A673 (cell line): ENCODE measurements around the gene RELN. TPM values are rescaled to one million over a fixed set of nuclear protein-coding genes. Genes with fewer than 3 reads are reported as not detected.
A peak's percentile ranks its signal among the peaks of the same experiment; 100 is the strongest.

Experiments used
- BruUV-seq: library from RNA; stranded (reverse); fragments of 400-500 nt; replicated peaks from 2 replicates; lab custom pipeline; 2021; lab: Mats Ljungman, UMichigan
- CTCF ChIA-PET: fragments of 300-600 bp; sonication (Branson Sonifier 250); formaldehyde crosslinking; loops from one replicate; lab custom pipeline; 2022; ENCODE audit warnings: antibody characterized with exemption; lab: Charles Lee
- POLR2A ChIA-PET: fragments of 300-600 bp; sonication (Branson Sonifier 250); formaldehyde crosslinking; loops from one replicate; lab custom pipeline; 2022; ENCODE audit warnings: antibody characterized with exemption; ENCODE audit not compliant: low non-redundant PET; lab: Charles Lee
- DNase-seq: peaks from one replicate; pipeline ENCODE4 v3.0.0-alpha.2; 2015; ENCODE audit warnings: low spot score
- H3K27ac ChIP-seq: fragments of 200-600 bp; sonication (generic); 2 replicates; pipeline ENCODE4 v1.5.1; 2016; ENCODE audit warnings: mixed run types, low read depth, mild to moderate bottlenecking, mixed read lengths, antibody characterized with exemption, low read length; ENCODE audit not compliant: poor library complexity, severe bottlenecking
- H3K27me3 ChIP-seq: fragments of 200-600 bp; sonication (generic); replicated peaks from 2 replicates; pipeline ENCODE4 v1.6.1; 2017; ENCODE audit warnings: mixed run types, low read depth, mild to moderate bottlenecking, mixed read lengths, antibody characterized with exemption, low read length; ENCODE audit not compliant: insufficient read depth, poor library complexity
- H3K36me3 ChIP-seq: fragments of 200-600 bp; sonication (generic); 2 replicates; pipeline ENCODE4 v1.6.1; 2016; ENCODE audit warnings: mixed run types, mild to moderate bottlenecking, mixed read lengths, antibody characterized with exemption, low read length; ENCODE audit not compliant: insufficient read depth, poor library complexity, severe bottlenecking
- H3K4me1 ChIP-seq: fragments of 200-600 bp; sonication (generic); 2 replicates; pipeline ENCODE4 v1.6.1; 2017; ENCODE audit warnings: mixed run types, mild to moderate bottlenecking, mixed read lengths, antibody characterized with exemption, low read length; ENCODE audit not compliant: insufficient read depth, poor library complexity, severe bottlenecking
- H3K4me3 ChIP-seq: fragments of 200-600 bp; sonication (generic); 2 replicates; pipeline ENCODE4 v1.5.1; 2016; ENCODE audit warnings: low read depth, mixed run types, mild to moderate bottlenecking, mixed read lengths, low read length; ENCODE audit not compliant: poor library complexity, severe bottlenecking
- H3K9me3 ChIP-seq: fragments of 200-600 bp; sonication (generic); 2 replicates; pipeline ENCODE4 v1.6.1; 2016; ENCODE audit warnings: mixed run types, low read depth, mild to moderate bottlenecking, mixed read lengths, antibody characterized with exemption, low read length; ENCODE audit not compliant: poor library complexity, severe bottlenecking
- CTCF ChIP-seq: fragments of 300-800, 200-600 bp; sonication (generic); conservative IDR thresholded peaks from 2 replicates; pipeline ENCODE4 v1.5.1; 2017; ENCODE audit warnings: low read depth, mild to moderate bottlenecking, antibody characterized with exemption, low read length, moderate library complexity, mixed read lengths
- EZH2 ChIP-seq: fragments of 200-600 bp; sonication (generic); IDR thresholded peaks from 2 replicates; pipeline ENCODE4 v1.6.1; 2017; ENCODE audit warnings: borderline replicate concordance, low read depth, mild to moderate bottlenecking, mixed read lengths, antibody characterized with exemption, low read length; ENCODE audit not compliant: poor library complexity, severe bottlenecking
- intact Hi-C: fragments of 100-400 bp; cut with micrococcal nuclease; formaldehyde crosslinking; loops from one replicate; pipeline ENCODE4 v1.10.0; 2022; ENCODE audit not compliant: unreplicated experiment
- total RNA-seq: library from RNA; stranded (reverse); gene quantifications from 2 replicates; pipeline ENCODE4 v1.2.3, GENCODE V29; 2021

RELN gene
- total RNA-seq, 1 experiment from 2014 or later: not detected

DNA sequence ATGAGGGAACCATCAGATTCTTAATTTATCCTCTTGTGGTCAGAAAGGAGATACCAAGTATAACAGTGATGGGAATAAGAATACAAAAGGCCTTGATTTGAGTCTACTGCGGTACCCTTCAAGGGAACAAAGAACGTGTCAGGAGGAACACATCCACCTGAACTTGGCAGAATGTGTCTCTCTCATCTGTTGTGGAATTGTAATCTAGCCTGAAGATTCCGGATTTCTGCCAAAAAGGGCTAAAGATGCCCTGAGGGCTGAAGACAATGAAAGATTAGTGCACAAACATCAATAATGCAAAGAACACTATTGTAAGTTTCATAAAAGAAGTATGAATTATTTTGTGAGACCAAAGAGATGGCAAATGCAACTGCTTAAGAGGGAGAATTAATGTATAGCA lies 134.8 kb downstream of the RELN start:
- Histone ChIP-seq H3K36me3 (no peaks in the 10 kb centered on the region), H3K4me1 (no peaks in the 10 kb centered on the region), H3K27ac (no peak overlapping the region), H3K27me3 (peaks cover 7% of the 10 kb centered on the region), H3K9me3 (no peaks in the 10 kb centered on the region), H3K4me3 (no peak overlapping the region)
- no peak for TF ChIP-seq EZH2
- TF ChIP-seq CTCF: no peak
- no peak for DNase-seq
- no TSS peak for BruUV-seq
- CTCF ChIA-PET: no interaction called here
- intact Hi-C loops: no loop called here
- POLR2A ChIA-PET: no interaction called here

- intact Hi-C loops: no loop called here
- peak; percentile 10 for DNase-seq
- H3K27ac ChIP-seq: no peak overlapping the region
- no TSS peak for BruUV-seq
- POLR2A ChIA-PET: no interaction called here
- CTCF ChIA-PET: no interaction called here
- H3K36me3 ChIP-seq: no peaks in the 10 kb centered on the region
- H3K4me1 ChIP-seq: no peaks in the 10 kb centered on the region
- TF ChIP-seq CTCF (no peak), EZH2 (no peak)
- peaks cover 7% of the 10 kb centered on the region for H3K27me3 ChIP-seq
- H3K9me3 ChIP-seq: no peaks in the 10 kb centered on the region
- no peak overlapping the region for H3K4me3 ChIP-seq
These were observed 138.1 kb downstream of the RELN start for GRCh38 chr7:103851357-103851756.

GRCh38 chr7:103843689-103844480 lies 145.6 kb downstream of the RELN start:
- H3K4me1 ChIP-seq: no peaks in the 10 kb centered on the region
- no peak overlapping the region for H3K4me3 ChIP-seq
- DNase-seq: no peak
- no peaks in the 10 kb centered on the region for H3K9me3 ChIP-seq
- no TSS peak for BruUV-seq
- TF ChIP-seq CTCF (no peak), EZH2 (no peak)
- no peaks in the 10 kb centered on the region for H3K27me3 ChIP-seq
- ChIA-PET POLR2A (no interaction called here), CTCF (no interaction called here)
- no peak overlapping the region for H3K27ac ChIP-seq
- intact Hi-C loops: no loop called here
- H3K36me3 ChIP-seq: no peaks in the 10 kb centered on the region
